GM19043 (cell line): ENCODE measurements around the gene FBXL4.
A peak's percentile ranks its signal among the peaks of the same experiment; 100 is the strongest.

Experiments used
- ATAC-seq: cut with Tn5 transposase; IDR thresholded peaks from one replicate; pipeline ENCODE4 v1.9.1; 2021; ENCODE audit warnings: low read depth; ENCODE audit not compliant: unreplicated experiment

FBXL4 gene

GRCh38 chr6:98947411-98948292, at the start of gene FBXL4:
Gene FBXL4 (minus strand): TSS chr6:98947946. CDS start chr6:98926988, 20,958 bp downstream.
- peak; percentile 69 for ATAC-seq

DNA sequence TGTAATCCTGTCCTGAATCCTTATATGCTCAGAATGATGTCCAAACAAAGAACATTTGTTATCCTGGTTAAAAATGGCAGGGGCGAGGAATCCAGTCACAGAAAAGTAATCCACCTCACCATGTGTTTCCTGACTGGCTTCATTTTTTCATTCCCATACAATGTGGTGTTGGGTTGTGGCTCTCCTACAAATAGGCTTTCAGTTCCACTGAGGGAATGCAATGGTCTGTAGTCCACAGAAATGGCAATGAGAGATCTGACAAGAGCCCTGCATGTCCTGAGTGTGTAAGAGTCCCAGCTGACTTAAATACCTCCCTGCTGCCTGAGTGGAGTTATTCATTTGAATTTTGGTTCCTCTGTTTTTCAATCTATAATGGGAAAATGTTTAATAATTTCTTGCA, 47.4 kb upstream of the FBXL4 start:
- ATAC-seq, result no peak

DNA sequence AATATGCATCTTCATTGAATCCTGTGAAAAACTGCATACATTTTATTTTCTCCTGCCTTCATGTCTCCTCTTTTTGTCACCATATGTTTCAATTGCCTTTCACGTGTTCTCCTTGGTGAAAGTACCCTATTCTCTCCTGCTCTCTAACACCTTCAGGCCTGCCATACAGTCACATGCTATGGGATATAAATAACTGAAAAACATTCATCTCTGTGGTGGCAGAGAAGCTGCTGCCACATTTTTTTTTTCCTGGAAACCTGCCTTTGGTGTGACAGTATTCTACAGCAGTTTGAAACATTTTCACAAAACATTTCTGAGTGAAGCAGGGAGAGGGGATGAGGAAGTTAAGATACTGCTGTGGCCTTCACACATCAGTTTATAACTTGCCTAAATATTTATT, 44.8 kb upstream of the FBXL4 start:
- no peak for ATAC-seq

DNA sequence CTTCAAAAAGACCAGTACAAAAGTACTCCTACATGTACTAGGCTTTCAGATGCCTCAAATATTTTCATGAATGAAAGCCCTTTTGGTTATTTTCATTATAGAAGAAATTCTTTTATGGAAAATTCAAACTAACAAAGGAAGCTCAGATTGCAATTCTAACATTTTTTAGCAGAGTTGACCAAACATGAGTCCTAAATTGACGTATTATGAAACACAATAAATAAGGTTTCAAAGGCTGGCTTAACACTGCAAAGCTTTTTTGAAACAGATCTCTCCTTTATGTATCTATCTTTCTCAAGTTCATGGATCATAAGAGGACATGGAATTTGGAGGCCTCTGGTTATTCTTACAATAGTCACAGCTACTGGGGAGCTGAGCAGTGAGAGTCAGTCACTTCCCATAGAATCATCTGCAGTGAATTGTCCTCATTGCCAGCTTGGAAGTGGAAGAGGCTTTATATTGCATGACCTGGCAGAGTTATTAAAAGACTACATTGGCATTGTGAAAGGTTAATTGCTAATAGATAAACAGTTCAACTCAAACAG, 38.4 kb upstream of the FBXL4 start:
- ATAC-seq, result no peak

DNA sequence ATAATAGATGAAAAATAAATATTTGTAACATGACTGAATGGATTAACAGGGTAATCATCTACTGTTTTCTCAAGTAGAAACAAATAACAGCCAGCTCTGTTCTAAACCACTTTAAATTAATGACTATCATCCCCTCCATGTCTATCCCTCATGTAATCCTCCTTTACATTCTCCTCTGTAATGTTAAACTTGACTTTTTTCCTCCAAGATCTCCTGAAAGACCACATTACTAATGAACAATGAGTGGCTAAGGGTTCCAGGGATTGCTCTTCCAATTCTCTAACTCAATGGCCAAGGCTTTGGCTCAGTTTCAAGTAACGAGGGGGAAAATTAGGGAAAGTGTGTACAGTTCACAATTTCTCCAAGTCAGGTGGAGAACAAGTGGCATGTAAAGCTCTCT, 37.6 kb upstream of the FBXL4 start:
- ATAC-seq, result no peak

- no peak for ATAC-seq
These were observed 36.4 kb upstream of the FBXL4 start for GRCh38 chr6:98984121-98984520.

GRCh38 chr6:98981473-98981872, 33.7 kb upstream of the FBXL4 start:
- no peak for ATAC-seq

DNA sequence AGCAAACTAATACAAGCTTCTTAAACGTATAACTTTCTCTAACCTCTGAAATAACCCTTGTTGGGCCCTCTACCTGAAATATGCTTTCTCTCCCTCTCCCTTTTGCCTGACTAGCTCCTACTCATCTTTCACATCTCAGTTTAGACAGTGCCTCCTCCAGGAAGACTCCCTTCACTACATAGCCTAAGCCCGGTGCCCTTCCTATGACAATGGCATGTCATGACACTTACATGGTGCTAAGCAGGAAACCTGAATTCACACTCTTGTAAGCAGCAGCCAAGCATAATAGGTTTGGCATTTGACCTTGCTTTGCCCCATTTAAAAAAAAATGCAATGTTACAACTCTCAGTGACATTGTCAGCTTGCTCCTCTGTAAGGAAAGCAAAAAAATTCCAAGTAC, 33.1 kb upstream of the FBXL4 start:
- ATAC-seq, result no peak

GRCh38 chr6:98977671-98978292, 30.0 kb upstream of the FBXL4 start:
- no peak for ATAC-seq

GRCh38 chr6:98976674-98977385, 29.1 kb upstream of the FBXL4 start:
- ATAC-seq, result no peak

- ATAC-seq, result no peak
These were observed 27.7 kb upstream of the FBXL4 start for GRCh38 chr6:98975421-98975820.

GRCh38 chr6:98974309-98974708, 26.6 kb upstream of the FBXL4 start:
- no peak for ATAC-seq

- ATAC-seq, result no peak
These were observed 25.8 kb upstream of the FBXL4 start for GRCh38 chr6:98973571-98973970.

- ATAC-seq, result no peak
These were observed 23.6 kb upstream of the FBXL4 start for GRCh38 chr6:98971303-98971702.

DNA sequence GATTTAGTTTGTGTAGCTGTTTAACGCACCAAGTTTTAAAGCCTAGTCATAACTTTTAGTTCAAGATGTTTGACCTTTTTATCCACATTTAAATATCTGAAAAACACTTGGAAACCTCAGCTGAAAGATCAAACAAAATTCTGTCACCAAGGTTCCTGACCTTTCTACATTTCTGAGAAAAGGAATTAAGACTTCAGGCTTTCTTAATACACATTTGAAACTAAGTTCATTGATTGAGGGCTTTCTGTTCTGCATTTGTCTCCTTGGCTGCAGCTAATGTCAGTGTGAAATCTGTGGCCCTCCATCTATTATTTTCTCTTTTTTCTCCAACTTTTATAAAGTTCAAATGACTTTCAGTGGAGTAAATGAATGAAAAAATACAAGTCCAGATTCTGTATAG, 22.7 kb upstream of the FBXL4 start:
- ATAC-seq, result no peak

GRCh38 chr6:98967616-98968015, 19.9 kb upstream of the FBXL4 start:
- ATAC-seq, result no peak

GRCh38 chr6:98959631-98960030, 11.9 kb upstream of the FBXL4 start:
- no peak for ATAC-seq

DNA sequence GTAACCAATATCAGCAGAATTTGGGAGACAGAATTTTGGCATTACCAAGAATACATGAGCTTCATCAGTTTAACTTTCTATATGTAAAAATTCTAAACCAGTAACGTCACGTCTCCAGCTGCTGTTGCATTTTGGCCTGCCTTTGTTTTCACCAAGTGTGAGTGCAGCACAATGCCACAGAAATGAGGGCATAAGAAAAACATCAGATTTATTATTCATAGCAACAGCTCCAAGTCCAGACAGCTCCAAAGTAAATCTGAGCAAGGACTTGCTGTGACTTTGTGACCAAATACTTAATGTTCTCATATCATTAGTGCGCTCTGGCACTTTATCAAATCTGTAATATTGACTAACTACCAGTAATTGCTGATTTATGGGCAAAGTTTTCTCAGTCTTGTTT, 11.0 kb upstream of the FBXL4 start:
- no peak for ATAC-seq

GRCh38 chr6:98957450-98957849, 9.7 kb upstream of the FBXL4 start:
- no peak for ATAC-seq

DNA sequence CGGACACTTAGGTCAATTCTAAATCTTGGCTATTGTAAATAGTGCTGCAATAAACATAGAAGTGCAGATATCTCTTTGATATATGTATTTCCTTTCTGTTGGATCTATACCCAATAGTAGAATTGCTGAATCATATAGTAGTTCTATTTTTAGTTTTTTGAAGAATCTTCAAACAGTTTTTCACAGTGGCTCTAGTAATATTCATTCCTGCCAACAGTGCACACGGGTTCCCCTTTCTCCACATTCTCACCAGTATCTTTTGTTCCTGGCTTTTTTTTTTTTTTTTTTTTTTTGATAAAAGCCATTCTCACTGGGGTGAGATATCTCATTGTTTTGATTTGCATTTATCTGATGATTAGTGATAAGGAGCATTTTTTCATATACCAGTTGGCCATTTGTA, 1.8 kb upstream of the FBXL4 start:
- no peak for ATAC-seq

GRCh38 chr6:98946879-98947410, 801 bp downstream of the FBXL4 start:
- ATAC-seq, result peak; percentile 17
